ENCODE measurements around the gene CDC16. TPM values are rescaled to one million over a fixed set of nuclear protein-coding genes. Genes with fewer than 3 reads are reported as not detected.

CDC16 gene
- total and polyA plus RNA-seq, 2 donors, result 45.5 to 125 TPM

DNA sequence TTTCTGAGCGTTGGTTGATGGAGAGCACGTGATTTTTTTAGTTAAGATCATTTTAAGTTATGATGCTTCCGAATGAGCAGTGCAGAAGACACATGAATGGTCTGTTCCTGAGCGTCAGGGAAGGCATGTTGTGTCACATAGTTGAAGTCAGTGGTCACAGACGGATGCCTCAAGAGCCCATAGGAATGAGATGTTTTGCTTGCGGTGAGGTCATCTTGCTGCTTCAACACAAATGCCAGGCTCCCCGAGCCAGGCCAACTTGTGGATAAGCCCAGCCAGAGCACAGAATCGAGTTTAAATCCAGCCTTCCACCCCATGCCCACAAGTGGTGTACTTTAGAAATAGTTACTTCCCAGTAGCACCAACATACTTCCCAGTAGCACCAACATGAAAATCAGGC, 52.1 kb downstream of the CDC16 start:
- no peaks in the 10 kb centered on the region for H3K9me3 ChIP-seq (ENCODE audit: control insufficient read depth in 2 of 2, insufficient read depth in 1 of 2, low read length in 1 of 2)
- peaks cover 41 to 57% of the 10 kb centered on the region in 2 donors for H3K36me3 ChIP-seq (ENCODE audit: control insufficient read depth in 2 of 2, insufficient read depth in 2 of 2, low read length in 1 of 2)
- no peak for DNase-seq (ENCODE audit: low read depth in 6 of 9, low spot score in 9 of 9)
- no peaks in the 10 kb centered on the region for H3K27me3 ChIP-seq (ENCODE audit: control insufficient read depth in 2 of 2, insufficient read depth in 1 of 2, low read length in 1 of 2)
- H3K27ac ChIP-seq (ENCODE audit: low read depth in 1 of 2, low read length in 1 of 2), result no peak overlapping the region
- H3K4me1 ChIP-seq (ENCODE audit: control insufficient read depth in 2 of 2, insufficient read depth in 2 of 2, low read length in 2 of 2), result peaks cover 4 to 7% of the 10 kb centered on the region in 2 donors
- WGBS, result 97% methylated on average over 8 of the region's 8 CpGs
- H3K4me3 ChIP-seq (ENCODE audit: low read length in 2 of 2), result no peak overlapping the region

DNA sequence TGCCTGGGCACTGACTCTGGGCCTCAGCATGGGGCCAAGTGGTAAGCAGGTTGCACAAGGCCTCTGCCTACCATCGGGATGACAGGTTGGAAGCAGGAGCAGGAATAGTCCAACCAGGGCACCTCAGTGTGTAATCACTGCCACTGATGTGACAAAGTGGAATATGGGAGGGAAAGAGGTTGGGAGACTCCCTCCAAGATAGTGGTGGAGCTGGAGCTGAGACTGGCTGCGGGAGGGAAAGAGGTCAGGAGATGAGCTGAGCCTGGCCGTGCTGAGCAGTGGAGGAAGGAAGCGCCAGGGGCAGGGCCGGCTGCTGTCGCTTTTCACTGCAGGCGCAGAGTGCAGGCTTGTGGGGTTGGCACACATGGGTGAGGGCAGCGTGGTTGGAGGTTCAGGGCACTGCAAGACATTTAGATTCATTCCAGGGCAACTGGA, 53.5 kb downstream of the CDC16 start:
- WGBS, result 97% methylated on average over 8 of the region's 8 CpGs
- Histone ChIP-seq H3K4me1 (ENCODE audit: control insufficient read depth in 2 of 2, insufficient read depth in 2 of 2, low read length in 2 of 2) (peaks cover 0 to 3% of the 10 kb centered on the region in 2 donors), H3K4me3 (ENCODE audit: low read length in 2 of 2) (no peak overlapping the region), H3K27me3 (ENCODE audit: control insufficient read depth in 2 of 2, insufficient read depth in 1 of 2, low read length in 1 of 2) (no peaks in the 10 kb centered on the region), H3K27ac (ENCODE audit: low read depth in 1 of 2, low read length in 1 of 2) (no peak overlapping the region), H3K36me3 (ENCODE audit: control insufficient read depth in 2 of 2, insufficient read depth in 2 of 2, low read length in 1 of 2) (peaks cover 51 to 66% of the 10 kb centered on the region in 2 donors), H3K9me3 (ENCODE audit: control insufficient read depth in 2 of 2, insufficient read depth in 1 of 2, low read length in 1 of 2) (no peaks in the 10 kb centered on the region)
- DNase-seq (ENCODE audit: low read depth in 6 of 9, low spot score in 9 of 9), result no peak

DNA sequence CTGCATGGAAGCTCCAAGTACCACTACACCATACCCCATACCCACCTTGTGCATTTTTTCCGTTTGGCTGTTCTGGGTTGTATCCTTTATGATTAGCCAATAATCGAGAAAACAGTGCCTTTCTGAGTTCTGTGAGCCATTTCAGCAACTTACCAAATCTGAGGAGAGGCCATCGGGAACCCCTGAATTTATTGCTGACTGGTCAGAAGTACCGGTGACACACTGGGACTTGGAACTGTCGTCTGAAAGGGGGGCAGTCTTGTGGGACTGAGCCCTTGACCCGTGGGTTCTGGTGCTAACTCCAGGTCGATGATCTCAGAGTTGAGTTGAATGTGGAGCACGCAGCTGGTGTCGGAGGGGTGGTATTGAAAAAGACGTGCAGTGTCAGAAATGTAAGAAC, 61.8 kb downstream of the CDC16 start:
- H3K27me3 ChIP-seq (ENCODE audit: control insufficient read depth in 2 of 2, insufficient read depth in 1 of 2, low read length in 1 of 2), result no peaks in the 10 kb centered on the region
- no peak overlapping the region for H3K27ac ChIP-seq (ENCODE audit: low read depth in 1 of 2, low read length in 1 of 2)
- WGBS, result 98% methylated on average over 10 of the region's 10 CpGs
- H3K36me3 ChIP-seq (ENCODE audit: control insufficient read depth in 2 of 2, insufficient read depth in 2 of 2, low read length in 1 of 2), result peaks cover 59 to 62% of the 10 kb centered on the region in 2 donors
- no peaks in the 10 kb centered on the region for H3K9me3 ChIP-seq (ENCODE audit: control insufficient read depth in 2 of 2, insufficient read depth in 1 of 2, low read length in 1 of 2)
- H3K4me3 ChIP-seq (ENCODE audit: low read length in 2 of 2), result no peak overlapping the region
- DNase-seq (ENCODE audit: low read depth in 6 of 9, low spot score in 9 of 9), result no peak
- H3K4me1 ChIP-seq (ENCODE audit: control insufficient read depth in 2 of 2, insufficient read depth in 2 of 2, low read length in 2 of 2), result no peaks in the 10 kb centered on the region

DNA sequence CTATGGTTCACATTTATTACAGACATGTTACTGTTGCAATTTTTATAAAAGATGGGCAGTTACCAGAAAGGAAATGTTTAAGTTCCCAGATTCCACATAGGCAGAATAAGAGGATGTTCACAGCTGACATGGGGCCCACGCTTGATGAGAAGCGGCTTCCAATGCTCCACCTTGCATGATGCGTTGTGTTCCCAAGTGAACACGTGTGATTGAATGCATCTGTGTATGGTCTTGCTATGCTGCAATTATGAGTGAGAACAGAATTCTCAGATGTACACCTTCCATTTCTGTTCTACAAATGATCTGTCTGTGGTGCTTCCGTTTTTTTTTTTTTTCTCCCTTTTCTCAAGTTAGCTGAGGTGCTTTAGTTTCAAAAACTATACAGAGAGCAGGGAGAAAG, 62.2 kb downstream of the CDC16 start:
- WGBS, result 98% methylated on average over 5 of the region's 5 CpGs
- Histone ChIP-seq H3K4me1 (ENCODE audit: control insufficient read depth in 2 of 2, insufficient read depth in 2 of 2, low read length in 2 of 2) (no peaks in the 10 kb centered on the region), H3K4me3 (ENCODE audit: low read length in 2 of 2) (no peak overlapping the region), H3K27me3 (ENCODE audit: control insufficient read depth in 2 of 2, insufficient read depth in 1 of 2, low read length in 1 of 2) (no peaks in the 10 kb centered on the region), H3K36me3 (ENCODE audit: control insufficient read depth in 2 of 2, insufficient read depth in 2 of 2, low read length in 1 of 2) (peaks cover 62 to 65% of the 10 kb centered on the region in 2 donors), H3K27ac (ENCODE audit: low read depth in 1 of 2, low read length in 1 of 2) (no peak overlapping the region), H3K9me3 (ENCODE audit: control insufficient read depth in 2 of 2, insufficient read depth in 1 of 2, low read length in 1 of 2) (no peaks in the 10 kb centered on the region)
- DNase-seq (ENCODE audit: low read depth in 6 of 9, low spot score in 9 of 9), result no peak

DNA sequence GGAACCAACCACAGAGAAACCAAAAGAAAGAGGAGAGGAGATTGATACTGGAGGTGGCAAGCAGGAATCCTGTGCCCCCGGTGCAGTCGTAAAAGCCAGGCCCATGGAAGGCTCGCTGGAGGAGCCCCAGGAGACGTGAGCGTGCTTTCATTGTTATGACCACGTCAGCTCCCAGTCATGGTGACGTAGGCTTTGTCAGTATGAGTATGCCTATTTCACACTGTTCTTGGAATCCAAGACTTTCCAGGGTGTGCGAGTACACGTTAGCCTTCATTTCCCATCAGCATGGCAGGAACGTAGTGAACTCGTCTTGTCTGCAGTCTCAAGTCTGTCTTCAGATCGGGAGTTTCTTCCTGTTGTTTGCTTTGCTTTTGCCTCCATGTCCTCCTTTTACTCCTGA, 64.2 kb downstream of the CDC16 start:
- Histone ChIP-seq H3K27ac (ENCODE audit: low read depth in 1 of 2, low read length in 1 of 2) (no peak overlapping the region), H3K4me1 (ENCODE audit: control insufficient read depth in 2 of 2, insufficient read depth in 2 of 2, low read length in 2 of 2) (no peaks in the 10 kb centered on the region), H3K9me3 (ENCODE audit: control insufficient read depth in 2 of 2, insufficient read depth in 1 of 2, low read length in 1 of 2) (no peaks in the 10 kb centered on the region), H3K36me3 (ENCODE audit: control insufficient read depth in 2 of 2, insufficient read depth in 2 of 2, low read length in 1 of 2) (peaks cover 64 to 69% of the 10 kb centered on the region in 2 donors), H3K27me3 (ENCODE audit: control insufficient read depth in 2 of 2, insufficient read depth in 1 of 2, low read length in 1 of 2) (no peaks in the 10 kb centered on the region), H3K4me3 (ENCODE audit: low read length in 2 of 2) (no peak overlapping the region)
- DNase-seq (ENCODE audit: low read depth in 6 of 9, low spot score in 9 of 9), result no peak
- 92% methylated on average over 12 of the region's 12 CpGs for WGBS

DNA sequence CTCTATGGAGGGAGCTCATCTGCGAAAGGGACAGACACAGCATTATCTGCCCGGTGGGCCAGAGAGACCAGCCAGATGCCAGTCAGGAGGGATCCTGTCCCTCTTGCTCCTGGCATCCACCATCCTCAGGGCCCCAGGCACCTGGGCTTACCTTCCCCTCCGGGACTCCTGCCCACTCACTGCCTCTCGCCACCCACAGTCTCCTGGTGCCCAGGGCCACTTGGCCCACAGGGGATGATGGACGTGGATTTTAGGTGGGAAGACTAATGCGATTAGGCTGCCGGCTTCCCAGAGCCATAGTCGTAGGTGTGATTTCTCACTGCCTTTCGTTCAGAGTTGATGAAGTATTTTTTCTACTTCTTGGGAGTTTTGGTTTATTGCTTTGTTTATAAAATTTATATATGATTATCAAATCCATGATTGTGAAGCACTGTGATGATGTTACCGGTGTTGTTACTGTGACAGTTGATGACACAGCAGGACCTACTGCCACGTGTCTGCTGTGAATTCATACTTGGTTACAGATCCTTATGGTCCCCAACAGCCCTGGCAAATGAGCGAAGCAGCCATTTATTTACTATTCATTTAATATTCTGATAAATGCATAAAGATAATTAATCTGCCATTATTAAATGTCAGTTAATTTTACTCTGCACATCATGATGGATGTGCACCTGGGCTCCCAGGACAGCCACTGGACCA, 65.1 kb downstream of the CDC16 start:
- no peaks in the 10 kb centered on the region for H3K9me3 ChIP-seq (ENCODE audit: control insufficient read depth in 2 of 2, insufficient read depth in 1 of 2, low read length in 1 of 2)
- DNase-seq (ENCODE audit: low read depth in 6 of 9, low spot score in 9 of 9), result no peak
- no peak overlapping the region for H3K4me3 ChIP-seq (ENCODE audit: low read length in 2 of 2)
- H3K4me1 ChIP-seq (ENCODE audit: control insufficient read depth in 2 of 2, insufficient read depth in 2 of 2, low read length in 2 of 2), result no peaks in the 10 kb centered on the region
- H3K27ac ChIP-seq (ENCODE audit: low read depth in 1 of 2, low read length in 1 of 2), result no peak overlapping the region
- peaks cover 71 to 77% of the 10 kb centered on the region in 2 donors for H3K36me3 ChIP-seq (ENCODE audit: control insufficient read depth in 2 of 2, insufficient read depth in 2 of 2, low read length in 1 of 2)
- 98% methylated on average over 12 of the region's 12 CpGs for WGBS
- H3K27me3 ChIP-seq (ENCODE audit: control insufficient read depth in 2 of 2, insufficient read depth in 1 of 2, low read length in 1 of 2), result no peaks in the 10 kb centered on the region

DNA sequence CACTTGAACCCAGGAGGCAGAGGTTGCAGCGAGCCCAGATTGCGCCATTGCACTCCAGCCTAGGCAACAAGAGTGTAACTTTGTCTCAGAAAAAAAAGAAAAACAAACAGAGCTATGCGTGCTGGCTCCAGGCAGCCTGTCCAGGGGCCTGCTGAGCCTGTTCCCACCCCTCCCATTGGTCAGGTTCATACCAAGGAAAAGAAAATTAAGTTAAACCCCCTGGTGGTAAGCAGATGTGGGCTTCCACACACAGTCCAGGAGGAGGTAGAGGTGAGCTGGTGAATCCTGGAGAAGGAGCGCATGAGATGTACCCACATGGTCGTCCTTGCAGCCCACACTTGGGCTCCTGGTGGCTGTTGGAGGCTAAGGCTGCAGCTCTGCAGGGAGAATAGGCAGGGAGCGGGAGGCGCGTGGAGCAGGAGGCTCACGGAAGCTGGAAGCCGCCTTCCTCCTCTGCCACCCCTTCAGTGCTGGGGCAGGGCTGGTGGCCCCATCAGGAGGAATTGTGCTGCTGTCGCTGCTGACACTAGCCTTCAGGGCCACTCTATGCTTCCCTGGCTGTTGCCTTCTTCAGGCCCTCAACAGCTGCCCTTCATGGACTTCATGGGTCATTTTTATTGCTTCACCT, 69.1 kb downstream of the CDC16 start:
- Histone ChIP-seq H3K36me3 (ENCODE audit: control insufficient read depth in 2 of 2, insufficient read depth in 2 of 2, low read length in 1 of 2) (peaks cover 57 to 59% of the 10 kb centered on the region in 2 donors), H3K27me3 (ENCODE audit: control insufficient read depth in 2 of 2, insufficient read depth in 1 of 2, low read length in 1 of 2) (no peaks in the 10 kb centered on the region), H3K4me3 (ENCODE audit: low read length in 2 of 2) (no peak overlapping the region), H3K9me3 (ENCODE audit: control insufficient read depth in 2 of 2, insufficient read depth in 1 of 2, low read length in 1 of 2) (no peaks in the 10 kb centered on the region), H3K4me1 (ENCODE audit: control insufficient read depth in 2 of 2, insufficient read depth in 2 of 2, low read length in 2 of 2) (no peaks in the 10 kb centered on the region), H3K27ac (ENCODE audit: low read depth in 1 of 2, low read length in 1 of 2) (no peak overlapping the region)
- WGBS, result 98% methylated on average over 11 of the region's 11 CpGs
- no peak for DNase-seq (ENCODE audit: low read depth in 6 of 9, low spot score in 9 of 9)

DNA sequence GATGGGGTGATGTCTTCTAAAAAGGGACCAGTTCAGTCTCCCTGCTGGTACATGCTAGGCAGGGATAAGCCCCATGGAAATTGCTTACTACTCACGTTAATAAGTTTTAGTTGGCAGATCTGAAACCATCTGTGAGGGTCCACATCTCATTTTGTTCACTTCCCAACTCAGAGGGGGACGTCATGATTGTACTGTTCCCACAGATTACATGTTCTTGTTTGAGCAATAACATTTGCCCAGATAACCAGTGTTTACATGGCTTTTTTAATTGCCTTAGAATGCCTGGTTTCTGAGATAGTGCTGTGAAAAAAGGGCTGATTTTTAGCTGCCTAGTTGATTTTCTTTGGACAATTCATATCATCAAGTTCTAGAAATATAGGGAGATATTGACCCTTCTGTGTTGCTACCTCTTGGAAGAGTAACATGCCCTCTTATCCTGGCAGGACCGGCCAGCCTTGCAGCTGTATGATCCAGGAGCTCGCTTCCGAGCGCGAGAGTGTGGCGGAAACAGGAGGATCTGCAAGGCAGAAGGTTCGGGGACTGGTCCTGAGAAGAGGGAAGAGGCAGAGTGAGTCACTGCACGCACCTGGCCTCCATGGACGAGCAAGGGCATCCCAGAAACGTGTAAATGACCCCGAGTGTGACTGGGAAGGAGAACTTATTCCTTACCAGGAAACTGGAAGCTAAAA, 69.8 kb downstream of the CDC16 start:
- Histone ChIP-seq H3K4me3 (ENCODE audit: low read length in 2 of 2) (no peak overlapping the region), H3K9me3 (ENCODE audit: control insufficient read depth in 2 of 2, insufficient read depth in 1 of 2, low read length in 1 of 2) (no peaks in the 10 kb centered on the region)

DNA sequence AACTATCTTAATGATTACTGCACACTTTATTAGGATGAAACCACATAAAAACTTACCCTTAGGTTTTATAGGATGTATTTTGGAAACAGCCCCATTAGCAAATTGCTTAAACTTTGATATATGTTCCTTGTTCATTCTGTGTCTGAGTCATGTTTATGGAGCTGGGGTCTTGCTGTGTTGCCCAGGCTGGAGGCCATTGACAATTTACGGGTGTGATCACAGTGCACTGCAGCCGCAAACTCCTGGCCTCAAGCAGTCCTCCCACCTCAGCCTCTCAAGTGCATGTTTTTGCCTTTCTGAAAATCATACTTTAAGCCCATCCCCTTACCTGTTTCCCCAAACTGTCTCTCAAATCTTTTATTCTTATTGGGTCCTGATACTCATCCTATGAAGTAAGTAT, 74.4 kb downstream of the CDC16 start:
- Histone ChIP-seq H3K36me3 (ENCODE audit: control insufficient read depth in 2 of 2, insufficient read depth in 2 of 2, low read length in 1 of 2) (peaks cover 11 to 19% of the 10 kb centered on the region in 2 donors), H3K27ac (ENCODE audit: low read depth in 1 of 2, low read length in 1 of 2) (no peak overlapping the region), H3K4me1 (ENCODE audit: control insufficient read depth in 2 of 2, insufficient read depth in 2 of 2, low read length in 2 of 2) (peaks cover 6 to 7% of the 10 kb centered on the region in 2 donors), H3K27me3 (ENCODE audit: control insufficient read depth in 2 of 2, insufficient read depth in 1 of 2, low read length in 1 of 2) (no peaks in the 10 kb centered on the region), H3K4me3 (ENCODE audit: low read length in 2 of 2) (no peak overlapping the region), H3K9me3 (ENCODE audit: control insufficient read depth in 2 of 2, insufficient read depth in 1 of 2, low read length in 1 of 2) (no peaks in the 10 kb centered on the region)
- WGBS, result 97% methylated on average over 2 of the region's 2 CpGs
- DNase-seq (ENCODE audit: low read depth in 6 of 9, low spot score in 9 of 9), result no peak

More for the DNA sequence above, 69.8 kb downstream of the CDC16 start:
- Histone ChIP-seq H3K27ac (ENCODE audit: low read depth in 1 of 2, low read length in 1 of 2) (no peak overlapping the region), H3K4me1 (ENCODE audit: control insufficient read depth in 2 of 2, insufficient read depth in 2 of 2, low read length in 2 of 2) (no peaks in the 10 kb centered on the region), H3K27me3 (ENCODE audit: control insufficient read depth in 2 of 2, insufficient read depth in 1 of 2, low read length in 1 of 2) (no peaks in the 10 kb centered on the region), H3K36me3 (ENCODE audit: control insufficient read depth in 2 of 2, insufficient read depth in 2 of 2, low read length in 1 of 2) (peaks cover 50 to 52% of the 10 kb centered on the region in 2 donors)
- 98% methylated on average over 13 of the region's 13 CpGs for WGBS
- DNase-seq (ENCODE audit: low read depth in 6 of 9, low spot score in 9 of 9), result no peak

All from thymus (tissue), 11 donors.